ENCODE data around the gene ATP6V0E1.
A peak's percentile ranks its signal among the peaks of the same experiment; 100 is the strongest.

Gene ATP6V0E1

GRCh38 chr5:173011566-173011965, 28.0 kb downstream of the ATP6V0E1 start:
- Histone ChIP-seq H3K4me3 (no peak overlapping the region), H3K27ac (peak overlapping the region in 1 of 2 donors; percentile 3)
- no peak for DNase-seq (ENCODE audit: low spot score)
- TF ChIP-seq CTCF (IDR thresholded peaks at IDR 0.05): no peak

GRCh38 chr5:173012882-173013281, 29.3 kb downstream of the ATP6V0E1 start:
- Histone ChIP-seq H3K4me3 (no peak overlapping the region), H3K27ac (no peak overlapping the region)
- no peak for TF ChIP-seq CTCF (IDR thresholded peaks at IDR 0.05)
- DNase-seq (ENCODE audit: low spot score): peak; percentile 41

GRCh38 chr5:173014671-173015070, 31.1 kb downstream of the ATP6V0E1 start:
- H3K27ac ChIP-seq: peak overlapping the region; percentile 80 to 96

GRCh38 chr5:173015192-173015591, 31.6 kb downstream of the ATP6V0E1 start:
- TF ChIP-seq CTCF (IDR thresholded peaks at IDR 0.05): no peak
- peak overlapping the region; percentile 80 to 96 for H3K27ac ChIP-seq
- no peak overlapping the region for H3K4me3 ChIP-seq
- peak; percentile 7 for DNase-seq (ENCODE audit: low spot score)

More at GRCh38 chr5:173014671-173015070, 31.1 kb downstream of the ATP6V0E1 start:
- H3K4me3 ChIP-seq: no peak overlapping the region
- no peak for DNase-seq (ENCODE audit: low spot score)
- no peak for TF ChIP-seq CTCF (IDR thresholded peaks at IDR 0.05)

- TF ChIP-seq CTCF (IDR thresholded peaks at IDR 0.05): no peak
- peak overlapping the region; percentile 58 for H3K4me3 ChIP-seq
- peak overlapping the region; percentile 80 to 96 for H3K27ac ChIP-seq
- DNase-seq (ENCODE audit: low spot score): peak; percentile 70
Observed at GRCh38 chr5:173015598-173016455, 32.3 kb downstream of the ATP6V0E1 start.

GRCh38 chr5:173016598-173017046, 33.1 kb downstream of the ATP6V0E1 start:
- TF ChIP-seq CTCF (IDR thresholded peaks at IDR 0.05): no peak
- Histone ChIP-seq H3K27ac (peak overlapping the region; percentile 80 to 96), H3K4me3 (peak overlapping the region; percentile 58)
- DNase-seq (ENCODE audit: low spot score): peak; percentile 74

GRCh38 chr5:173017087-173017486, 33.5 kb downstream of the ATP6V0E1 start:
- Histone ChIP-seq H3K4me3 (peak overlapping the region; percentile 58), H3K27ac (peak overlapping the region; percentile 80 to 96)
- peak; percentile 22 for DNase-seq (ENCODE audit: low spot score)
